IPS-20b (cell line): Measurements from ENCODE around the gene AIRE.

Source experiments
- H3K27ac ChIP-seq: one replicate; pipeline ENCODE4 v1.5.1; 2013; ENCODE audit warnings: low read length
- H3K27me3 ChIP-seq: 2 replicates; pipeline ENCODE4 v1.6.1; 2013; ENCODE audit warnings: mild to moderate bottlenecking, low read length, inconsistent platforms; ENCODE audit not compliant: insufficient read depth
- H3K36me3 ChIP-seq: 2 replicates; pipeline ENCODE4 v1.6.1; 2013; ENCODE audit warnings: low read depth, mild to moderate bottlenecking, inconsistent platforms, low read length, moderate library complexity; ENCODE audit not compliant: insufficient read depth
- H3K4me1 ChIP-seq: 2 replicates; pipeline ENCODE4 v1.6.1; 2013; ENCODE audit warnings: mild to moderate bottlenecking, control low read depth, inconsistent platforms, low read length, moderate library complexity; ENCODE audit not compliant: insufficient read depth
- H3K4me3 ChIP-seq: 2 replicates; pipeline ENCODE4 v1.5.1; 2013; ENCODE audit warnings: mild to moderate bottlenecking, low read length, inconsistent platforms
- H3K9ac ChIP-seq: 2 replicates; pipeline ENCODE4 v1.6.1; 2013; ENCODE audit warnings: low read depth, mild to moderate bottlenecking, inconsistent platforms, low read length, moderate library complexity
- H3K9me3 ChIP-seq: 2 replicates; pipeline ENCODE4 v1.6.1; 2013; ENCODE audit warnings: mild to moderate bottlenecking, low read depth, low read length, inconsistent platforms; ENCODE audit not compliant: insufficient read depth

AIRE gene

DNA sequence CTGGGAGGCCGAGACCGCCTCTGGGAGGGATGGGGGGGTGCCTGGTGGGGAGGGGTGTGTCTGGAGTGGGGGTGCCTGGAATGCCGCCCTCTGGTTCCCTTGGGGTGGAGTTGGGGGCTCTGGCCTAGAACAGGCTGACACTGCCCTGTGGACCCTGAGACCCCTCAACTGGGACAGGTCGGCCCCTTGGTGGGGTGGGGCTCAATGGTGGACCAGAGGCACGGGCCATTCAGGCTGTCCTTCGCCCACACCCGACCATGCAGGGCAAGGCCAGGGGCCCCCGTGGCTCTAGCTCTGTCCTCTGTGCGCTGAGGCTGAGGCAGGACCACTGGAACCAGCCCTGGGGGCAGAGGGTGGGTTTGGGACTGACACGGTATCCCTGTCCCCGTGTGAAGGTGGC is 28.9 kb downstream of the AIRE start:
- Histone ChIP-seq H3K36me3 (peaks cover 20% of the 10 kb centered on the region), H3K27me3 (no peaks in the 10 kb centered on the region), H3K9me3 (no peaks in the 10 kb centered on the region), H3K9ac (no peak overlapping the region), H3K27ac (no peak overlapping the region), H3K4me1 (no peaks in the 10 kb centered on the region), H3K4me3 (no peak overlapping the region)

DNA sequence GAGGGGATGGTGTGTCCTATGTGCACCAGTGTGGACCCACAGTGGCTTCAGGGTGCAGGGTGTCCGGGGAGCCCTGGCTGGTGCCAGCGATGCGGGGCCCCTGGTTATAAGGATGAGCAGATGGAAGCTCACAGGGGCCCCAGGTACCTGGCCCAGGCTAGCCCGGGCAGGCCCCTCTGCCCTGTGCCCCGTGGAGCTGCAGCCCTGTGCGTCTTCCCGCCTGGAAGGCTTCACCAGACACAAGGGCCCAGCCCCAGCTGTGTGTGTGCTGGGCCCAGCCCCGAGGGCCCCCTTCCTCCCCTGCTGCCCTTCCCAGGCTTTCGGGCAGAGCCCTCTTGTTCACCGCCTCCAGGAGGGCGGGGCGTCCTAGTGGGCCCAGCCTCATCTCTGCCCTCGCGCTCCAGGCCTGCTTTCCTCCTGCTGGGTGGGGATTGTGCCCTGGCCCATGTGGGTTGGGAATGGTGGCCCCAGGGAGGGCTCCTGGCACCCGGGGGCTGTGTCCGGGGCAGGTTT is 30.1 kb downstream of the AIRE start:
- H3K4me1 ChIP-seq: no peaks in the 10 kb centered on the region
- H3K4me3 ChIP-seq: no peak overlapping the region
- no peak overlapping the region for H3K9ac ChIP-seq
- no peak overlapping the region for H3K27ac ChIP-seq
- peaks cover 17% of the 10 kb centered on the region for H3K36me3 ChIP-seq
- no peaks in the 10 kb centered on the region for H3K9me3 ChIP-seq
- H3K27me3 ChIP-seq: no peaks in the 10 kb centered on the region

DNA sequence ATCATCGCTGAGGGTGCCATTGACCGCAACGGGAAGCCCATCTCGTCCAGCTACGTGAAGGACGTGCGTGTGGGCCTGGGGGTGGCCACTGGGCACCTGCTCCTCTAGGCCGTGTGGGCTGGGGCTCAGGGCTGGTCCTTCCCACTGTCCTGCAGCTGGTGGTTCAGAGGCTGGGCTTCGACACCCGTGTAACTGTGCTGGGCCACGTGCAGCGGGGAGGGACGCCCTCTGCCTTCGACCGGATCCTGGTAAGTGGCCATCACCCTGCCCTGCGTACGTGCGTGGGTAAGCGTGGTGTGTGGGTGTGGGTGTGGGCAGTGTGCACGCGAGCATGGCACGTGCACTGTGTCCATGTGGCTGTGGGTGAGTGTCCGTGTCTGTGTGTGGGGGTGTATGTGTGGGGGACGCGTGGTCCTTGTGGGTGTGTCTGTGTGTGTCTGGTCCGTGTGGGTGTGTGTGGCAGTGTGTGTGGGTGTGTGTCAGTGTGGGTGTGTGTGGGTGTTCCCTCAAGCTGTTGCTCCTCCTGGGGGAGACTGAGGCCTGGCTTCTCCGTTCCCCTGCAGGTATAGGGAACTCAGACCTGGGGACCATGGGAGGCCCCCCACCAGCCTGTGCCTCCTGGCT is 30.7 kb downstream of the AIRE start:
- H3K36me3 ChIP-seq: peaks cover 11% of the 10 kb centered on the region
- no peaks in the 10 kb centered on the region for H3K4me1 ChIP-seq
- H3K27me3 ChIP-seq: no peaks in the 10 kb centered on the region
- no peaks in the 10 kb centered on the region for H3K9me3 ChIP-seq
- H3K9ac ChIP-seq: no peak overlapping the region
- H3K4me3 ChIP-seq: no peak overlapping the region
- no peak overlapping the region for H3K27ac ChIP-seq

DNA sequence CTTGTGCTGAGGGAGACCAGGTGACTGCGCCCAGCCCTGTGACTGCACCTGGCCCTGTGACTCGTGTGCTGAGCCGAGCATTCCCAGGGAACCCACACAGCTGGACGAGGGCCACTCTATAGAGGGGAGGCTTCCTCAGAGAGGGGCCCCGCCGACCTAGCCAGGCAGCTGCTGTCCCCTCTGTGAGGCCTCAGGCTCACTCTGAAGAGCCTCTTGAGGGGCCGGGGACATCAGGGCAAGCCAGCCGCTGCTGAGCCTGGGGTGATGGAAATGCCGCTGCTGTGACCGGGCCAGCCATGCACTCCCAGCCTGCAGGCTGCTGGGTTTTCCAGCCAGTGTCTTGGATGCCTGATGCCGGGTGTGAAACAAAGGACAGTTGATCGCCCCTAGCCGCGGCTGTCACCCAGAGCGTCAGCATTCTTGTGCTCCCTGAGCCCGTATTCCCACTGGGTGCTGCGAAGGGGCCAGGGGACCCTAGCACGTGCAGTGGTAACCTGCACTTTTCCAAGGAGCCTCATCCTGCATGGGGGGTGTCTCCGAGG is 31.6 kb downstream of the AIRE start:
- Histone ChIP-seq H3K4me3 (no peak overlapping the region), H3K9ac (no peak overlapping the region), H3K36me3 (peaks cover 4% of the 10 kb centered on the region; the same call in 1 of the 2 replicates), H3K27ac (no peak overlapping the region), H3K27me3 (no peaks in the 10 kb centered on the region), H3K9me3 (no peaks in the 10 kb centered on the region), H3K4me1 (no peaks in the 10 kb centered on the region)

GRCh38 chr21:44317871-44318270 is 32.2 kb downstream of the AIRE start:
- H3K36me3 ChIP-seq: peaks cover 4% of the 10 kb centered on the region; the same call in 1 of the 2 replicates
- H3K9me3 ChIP-seq: no peaks in the 10 kb centered on the region
- no peaks in the 10 kb centered on the region for H3K27me3 ChIP-seq
- no peaks in the 10 kb centered on the region for H3K4me1 ChIP-seq
- no peak overlapping the region for H3K9ac ChIP-seq
- H3K4me3 ChIP-seq: no peak overlapping the region
- no peak overlapping the region for H3K27ac ChIP-seq

DNA sequence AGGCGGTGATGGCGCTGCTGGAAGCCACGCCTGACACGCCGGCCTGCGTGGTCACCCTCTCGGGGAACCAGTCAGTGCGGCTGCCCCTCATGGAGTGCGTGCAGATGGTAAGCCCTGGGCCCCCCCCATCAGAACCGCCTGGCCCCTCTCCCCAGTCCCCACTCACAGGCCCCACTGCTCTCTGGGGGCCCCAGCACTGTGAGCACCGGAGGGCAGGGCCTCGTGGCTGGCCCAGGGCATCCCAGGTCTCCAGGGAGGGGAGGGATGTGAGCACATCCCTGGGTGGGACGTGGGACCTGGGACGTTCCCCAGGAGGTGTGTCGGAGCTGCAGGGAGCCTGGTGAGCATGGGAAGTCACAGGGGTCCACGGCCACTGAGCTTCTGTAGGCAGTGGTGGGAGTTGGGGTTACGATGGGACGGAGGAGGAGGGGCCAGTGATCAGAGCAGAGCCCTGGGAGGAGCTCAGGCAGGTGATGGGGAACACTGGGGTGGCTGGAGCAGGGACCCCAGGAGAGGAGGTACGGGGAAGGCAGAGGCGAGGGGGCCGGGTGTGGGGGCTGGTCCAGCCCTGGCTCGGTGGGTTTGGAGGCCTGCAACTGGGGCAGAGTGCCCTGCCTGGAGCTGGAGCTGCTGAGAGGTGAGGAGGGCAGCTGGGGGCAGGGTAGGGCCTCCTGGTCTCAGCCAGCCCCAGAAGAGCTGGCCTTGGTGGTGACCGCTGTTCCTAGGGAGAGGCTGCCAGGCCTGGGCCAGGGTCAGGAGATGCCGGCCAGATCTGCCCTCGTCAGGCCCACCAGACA is 33.0 kb downstream of the AIRE start:
- Histone ChIP-seq H3K36me3 (peaks cover 4% of the 10 kb centered on the region; the same call in 1 of the 2 replicates), H3K4me3 (no peak overlapping the region), H3K9ac (no peak overlapping the region), H3K27ac (no peak overlapping the region), H3K4me1 (no peaks in the 10 kb centered on the region), H3K9me3 (no peaks in the 10 kb centered on the region), H3K27me3 (no peaks in the 10 kb centered on the region)

- Histone ChIP-seq H3K27me3 (no peaks in the 10 kb centered on the region), H3K9ac (no peak overlapping the region), H3K4me1 (no peaks in the 10 kb centered on the region), H3K9me3 (no peaks in the 10 kb centered on the region), H3K4me3 (no peak overlapping the region), H3K27ac (no peak overlapping the region), H3K36me3 (peaks cover 4% of the 10 kb centered on the region; the same call in 1 of the 2 replicates)
Observed at GRCh38 chr21:44319407-44320065, 33.9 kb downstream of the AIRE start.

DNA sequence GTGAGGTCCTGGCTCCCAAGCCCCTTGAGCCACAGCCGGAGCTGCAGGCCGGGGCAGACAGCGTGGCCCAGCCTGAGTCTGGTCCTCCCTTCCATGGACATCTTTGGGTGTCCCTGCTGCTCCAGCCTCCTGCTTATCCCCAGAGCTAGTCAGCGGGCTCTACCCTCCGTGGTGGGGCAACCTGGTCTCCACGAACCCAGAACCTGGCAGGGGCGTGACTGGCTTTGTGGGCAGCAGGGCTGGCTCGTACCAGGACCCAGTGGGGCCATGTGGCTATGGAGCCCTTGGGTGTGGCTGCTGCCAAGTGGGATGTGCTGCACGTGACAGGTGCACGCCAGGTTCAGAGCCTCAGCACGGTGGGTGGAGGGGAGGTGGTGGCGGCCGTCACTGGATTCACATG is 35.2 kb downstream of the AIRE start:
- H3K27ac ChIP-seq: no peak overlapping the region
- no peaks in the 10 kb centered on the region for H3K27me3 ChIP-seq
- H3K9me3 ChIP-seq: no peaks in the 10 kb centered on the region
- H3K9ac ChIP-seq: no peak overlapping the region
- no peak overlapping the region for H3K4me3 ChIP-seq
- no peaks in the 10 kb centered on the region for H3K4me1 ChIP-seq
- peaks cover 4% of the 10 kb centered on the region; the same call in 1 of the 2 replicates for H3K36me3 ChIP-seq

- Histone ChIP-seq H3K27me3 (no peaks in the 10 kb centered on the region), H3K36me3 (no peaks in the 10 kb centered on the region; the same call in 1 of the 2 replicates), H3K9ac (no peak overlapping the region)
Observed at GRCh38 chr21:44321846-44322450, 36.3 kb downstream of the AIRE start.

GRCh38 chr21:44322621-44323325 is 37.1 kb downstream of the AIRE start:
- H3K27me3 ChIP-seq: no peaks in the 10 kb centered on the region
- H3K36me3 ChIP-seq: no peaks in the 10 kb centered on the region; the same call in 1 of the 2 replicates
- no peak overlapping the region for H3K4me3 ChIP-seq
- no peaks in the 10 kb centered on the region for H3K4me1 ChIP-seq
- no peak overlapping the region for H3K9ac ChIP-seq
- no peak overlapping the region for H3K27ac ChIP-seq
- H3K9me3 ChIP-seq: no peaks in the 10 kb centered on the region

More at GRCh38 chr21:44321846-44322450, 36.3 kb downstream of the AIRE start:
- Histone ChIP-seq H3K4me3 (no peak overlapping the region), H3K9me3 (no peaks in the 10 kb centered on the region), H3K4me1 (no peaks in the 10 kb centered on the region), H3K27ac (no peak overlapping the region)

DNA sequence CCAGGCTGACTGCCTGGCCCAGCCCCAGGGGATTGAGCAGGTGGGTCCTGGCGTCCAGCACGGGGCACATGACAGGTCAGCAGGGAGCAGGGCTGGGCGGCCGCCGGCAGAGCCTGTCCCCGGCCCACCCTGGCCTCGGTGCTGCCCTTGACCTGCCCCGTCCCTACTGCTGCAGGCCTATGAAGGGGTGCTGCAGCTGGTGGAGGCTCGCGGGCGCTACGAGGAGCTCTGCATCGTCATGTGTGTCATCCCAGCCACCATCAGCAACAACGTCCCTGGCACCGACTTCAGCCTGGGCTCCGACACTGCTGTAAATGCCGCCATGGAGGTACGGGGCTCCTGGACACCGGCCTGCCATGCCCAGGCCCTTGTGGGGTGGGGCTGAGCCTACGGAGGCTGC is 37.9 kb downstream of the AIRE start:
- H3K27me3 ChIP-seq: no peaks in the 10 kb centered on the region
- no peak overlapping the region for H3K4me3 ChIP-seq
- no peak overlapping the region for H3K9ac ChIP-seq
- H3K9me3 ChIP-seq: no peaks in the 10 kb centered on the region
- H3K36me3 ChIP-seq: no peaks in the 10 kb centered on the region; the same call in 1 of the 2 replicates
- no peak overlapping the region for H3K27ac ChIP-seq
- no peaks in the 10 kb centered on the region for H3K4me1 ChIP-seq
